Posterior cingulate gyrus (tissue), 11 donors: ENCODE results near the gene DCAF4.
"Not testable (repeated sequence)": the region's sequence is repeated elsewhere in the genome, so short reads cannot be mapped to it uniquely, and the experiment has no call there.

Experiments used
- DNase-seq, 10 donors: peaks; one replicate each; pipeline versions ENCODE4 v3.0.0 to v3.0.0-alpha.2; 2020 to 2021; ENCODE audit warnings: mixed read lengths in 3 of 10
- intact Hi-C: fragments of 100-400 bp; cut with DNase I; formaldehyde crosslinking; loops from one replicate; pipeline ENCODE4 v1.15.1; 2023

DCAF4 gene

GRCh38 chr14:72925815-72926291 lies 411 bp upstream of the DCAF4 start:
- DNase-seq = no peak
- intact Hi-C loops = no loop called here

GRCh38 chr14:72928872-72929271 lies 2.6 kb downstream of the DCAF4 start:
- no peak for DNase-seq
- intact Hi-C loops = no loop called here

- intact Hi-C loops = no loop called here
- DNase-seq = peak in 1 of 10 donors; percentile 82
These were observed 3.2 kb downstream of the DCAF4 start for GRCh38 chr14:72929316-72930080.

GRCh38 chr14:72932893-72933292 lies 6.6 kb downstream of the DCAF4 start:
- intact Hi-C loops = no loop called here
- no peak for DNase-seq

- no peak for DNase-seq
- intact Hi-C loops = no loop called here
These were observed 13.4 kb downstream of the DCAF4 start for GRCh38 chr14:72939630-72940029.

GRCh38 chr14:72941286-72941985 lies 15.2 kb downstream of the DCAF4 start:
- intact Hi-C loops = no loop called here
- no peak for DNase-seq

GRCh38 chr14:72942934-72943333 lies 16.7 kb downstream of the DCAF4 start:
- intact Hi-C loops = no loop called here
- peak in 1 of 10 donors; percentile 7 for DNase-seq

- intact Hi-C loops = no loop called here
- peak in 1 of 10 donors; percentile 73 for DNase-seq
These were observed 17.7 kb downstream of the DCAF4 start for GRCh38 chr14:72943876-72944430.

GRCh38 chr14:72945356-72946027 lies 19.2 kb downstream of the DCAF4 start:
- peak in 2 of 10 donors; percentile 55 to 57 for DNase-seq
- intact Hi-C loops = loop anchor here (5.0 kb wide), 1 partner anchor 433 kb away; no protein-coding TSS in a partner anchor

GRCh38 chr14:72946491-72946890 lies 20.2 kb downstream of the DCAF4 start:
- DNase-seq = peak in 2 of 10 donors; percentile 44 to 55
- intact Hi-C loops = loop anchor here (5.0 kb wide), 1 partner anchor 434 kb away; no protein-coding TSS in a partner anchor

- intact Hi-C loops = loop anchor here (5.0 kb wide), 1 partner anchor 435 kb away; no protein-coding TSS in a partner anchor
- peak in 2 of 10 donors; percentile 64 to 68 for DNase-seq
These were observed 21.3 kb downstream of the DCAF4 start for GRCh38 chr14:72947366-72948160.

- intact Hi-C loops = loop anchor here (5.0 kb wide), 1 partner anchor 436 kb away; no protein-coding TSS in a partner anchor
- peak; percentile 44 to 94 (median 77) for DNase-seq
These were observed 22.3 kb downstream of the DCAF4 start for GRCh38 chr14:72948481-72949138.

- intact Hi-C loops = no loop called here
These were observed 25.9 kb downstream of the DCAF4 start for GRCh38 chr14:72952171-72952570.

GRCh38 chr14:72956741-72957140 lies 30.5 kb downstream of the DCAF4 start:
- intact Hi-C loops = not testable (repeated sequence)
- peak in 2 of 10 donors; percentile 22 to 24 for DNase-seq

More at GRCh38 chr14:72952171-72952570, 25.9 kb downstream of the DCAF4 start:
- DNase-seq = no peak

- DNase-seq = peak in 1 of 10 donors; percentile 10
- intact Hi-C loops = no loop called here
These were observed 30.9 kb downstream of the DCAF4 start for GRCh38 chr14:72957213-72957612.

- peak in 1 of 10 donors; percentile 19 for DNase-seq
- intact Hi-C loops = no loop called here
These were observed 32.3 kb downstream of the DCAF4 start for GRCh38 chr14:72958548-72958947.

GRCh38 chr14:72961016-72961415 lies 34.8 kb downstream of the DCAF4 start:
- intact Hi-C loops, DNase-seq: not testable (repeated sequence)

GRCh38 chr14:72961579-72962335 lies 35.5 kb downstream of the DCAF4 start:
- no peak for DNase-seq
- intact Hi-C loops = no loop called here
